GM21737 (cell line): ENCODE data around the gene UQCC5.

Experiments
- ATAC-seq: cut with Tn5 transposase; IDR thresholded peaks from one replicate; pipeline ENCODE4 v1.9.1; 2021; ENCODE audit warnings: mild to moderate bottlenecking, moderate library complexity; ENCODE audit not compliant: unreplicated experiment

UQCC5 gene

DNA sequence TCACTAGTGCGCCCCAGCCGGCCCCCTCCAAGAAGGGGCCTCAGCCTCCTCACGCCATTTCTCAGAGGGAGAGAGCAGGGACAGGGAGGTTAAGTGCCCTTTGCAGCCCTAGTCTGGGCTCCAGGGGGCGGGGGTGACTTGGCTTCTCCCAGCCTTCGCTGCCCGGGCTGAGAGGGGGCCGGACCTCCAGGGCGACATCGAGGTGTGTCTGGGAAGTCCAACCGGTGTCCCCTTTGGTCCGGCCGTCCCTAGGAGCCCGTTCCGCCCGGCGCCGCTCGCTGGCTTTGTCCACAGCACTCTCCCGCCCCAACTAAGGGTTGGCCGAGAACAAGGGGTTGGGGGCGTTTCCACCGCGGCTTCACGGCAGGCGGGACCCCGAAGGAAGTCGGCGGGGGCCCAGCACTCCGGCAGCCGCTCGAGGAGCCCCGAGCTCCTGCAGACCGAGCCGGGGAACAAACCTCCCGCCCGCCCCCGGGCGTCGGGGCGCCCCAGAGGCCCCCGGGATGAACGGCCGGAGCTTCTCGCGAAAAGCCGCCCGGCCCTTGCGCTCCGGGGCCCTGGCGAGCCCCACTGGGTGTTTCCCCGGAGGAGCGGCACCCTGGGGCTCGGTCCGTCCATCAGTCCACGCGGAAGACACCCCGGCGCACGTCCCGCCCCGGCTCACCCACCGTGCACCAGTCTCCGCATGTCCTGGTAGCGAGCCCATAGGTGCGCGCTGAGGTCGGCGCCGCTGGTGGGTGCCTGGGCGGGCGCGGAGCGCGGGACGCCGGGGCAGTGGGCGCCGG lies 3.4 kb upstream of the UQCC5 start:
- ATAC-seq = no peak

DNA sequence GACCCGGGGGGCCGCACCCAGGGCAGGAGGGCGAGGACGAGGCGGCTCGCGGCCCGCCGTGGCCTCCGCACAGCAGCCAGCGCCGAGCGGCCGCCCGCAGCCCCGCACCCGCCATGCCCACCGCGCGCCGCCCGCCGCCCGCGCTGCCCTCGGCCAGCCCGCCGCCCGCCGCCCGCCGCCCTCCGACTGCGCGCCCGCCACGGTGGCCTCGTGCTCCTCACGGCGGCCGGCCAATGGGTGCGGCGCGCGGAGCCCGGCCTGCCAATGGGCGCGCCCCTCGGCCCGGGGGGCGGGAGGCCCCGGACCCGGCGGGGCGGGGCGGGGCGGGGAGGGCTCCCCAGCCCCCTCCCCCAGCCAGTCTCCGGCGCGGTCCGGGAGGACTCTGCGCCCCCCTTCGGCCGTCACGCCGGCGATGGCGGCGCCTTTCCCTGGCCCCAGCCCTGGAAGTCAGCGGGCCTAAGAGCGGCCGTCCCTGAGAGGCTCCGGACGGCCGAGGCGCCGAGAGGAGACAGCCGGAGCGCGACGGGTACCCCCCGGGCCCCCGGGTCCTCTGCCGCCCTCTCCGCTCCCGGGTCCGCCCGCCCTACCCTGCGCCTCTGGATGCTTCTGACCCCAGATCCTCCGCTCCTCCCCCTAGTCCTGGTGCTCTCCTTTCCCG lies 2.7 kb upstream of the UQCC5 start, which contains the start of gene NT5DC2:
NT5DC2 (minus strand) TSS at position 235 of the 658 bp plus-strand sequence; CDS start at position 115, 120 bp downstream.
- peak; percentile 32 for ATAC-seq

DNA sequence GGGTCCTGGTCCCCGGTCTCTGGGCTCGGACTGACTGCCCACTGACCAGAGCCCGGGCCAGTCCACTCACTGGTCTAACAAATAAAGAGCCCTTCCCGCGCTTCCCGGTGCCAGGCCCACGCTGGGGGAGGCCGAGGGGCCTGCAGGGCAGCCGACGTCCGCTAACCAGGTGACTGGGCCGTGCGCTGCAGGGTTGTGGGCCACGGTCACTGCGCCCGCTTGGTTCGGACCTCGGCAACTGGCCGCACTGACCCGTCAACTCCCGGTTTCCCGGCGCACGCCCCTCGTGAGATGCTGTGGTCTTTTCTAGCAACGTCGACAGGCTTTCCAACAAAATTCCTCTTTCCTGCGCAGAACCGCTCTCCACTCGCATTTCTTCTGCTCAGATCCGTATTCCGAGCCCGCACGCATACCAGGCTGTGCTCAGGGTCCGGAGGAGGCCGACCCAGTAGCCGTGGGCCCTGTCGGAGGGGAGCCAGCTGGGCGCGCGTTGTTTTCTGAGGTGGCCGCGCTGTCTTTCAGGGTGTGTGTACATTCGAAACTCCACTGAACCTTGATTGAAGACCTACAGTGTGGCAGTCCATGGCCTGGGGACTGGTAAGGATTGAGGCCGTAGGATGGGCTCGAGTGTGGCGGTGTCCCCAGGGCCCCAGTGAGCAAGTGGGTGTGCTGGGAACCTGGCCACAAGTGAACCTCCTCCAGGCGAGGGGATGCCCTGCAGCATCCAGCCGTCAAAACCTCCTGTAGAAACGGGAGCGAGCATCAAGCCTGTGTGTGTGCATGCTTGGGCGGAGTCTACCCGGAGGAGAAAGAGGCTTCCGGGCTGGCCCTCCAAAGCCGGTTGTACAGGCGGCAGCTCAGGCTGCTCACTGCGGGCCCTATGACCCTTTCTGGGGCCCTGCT lies 1.9 kb upstream of the UQCC5 start:
- no peak for ATAC-seq

DNA sequence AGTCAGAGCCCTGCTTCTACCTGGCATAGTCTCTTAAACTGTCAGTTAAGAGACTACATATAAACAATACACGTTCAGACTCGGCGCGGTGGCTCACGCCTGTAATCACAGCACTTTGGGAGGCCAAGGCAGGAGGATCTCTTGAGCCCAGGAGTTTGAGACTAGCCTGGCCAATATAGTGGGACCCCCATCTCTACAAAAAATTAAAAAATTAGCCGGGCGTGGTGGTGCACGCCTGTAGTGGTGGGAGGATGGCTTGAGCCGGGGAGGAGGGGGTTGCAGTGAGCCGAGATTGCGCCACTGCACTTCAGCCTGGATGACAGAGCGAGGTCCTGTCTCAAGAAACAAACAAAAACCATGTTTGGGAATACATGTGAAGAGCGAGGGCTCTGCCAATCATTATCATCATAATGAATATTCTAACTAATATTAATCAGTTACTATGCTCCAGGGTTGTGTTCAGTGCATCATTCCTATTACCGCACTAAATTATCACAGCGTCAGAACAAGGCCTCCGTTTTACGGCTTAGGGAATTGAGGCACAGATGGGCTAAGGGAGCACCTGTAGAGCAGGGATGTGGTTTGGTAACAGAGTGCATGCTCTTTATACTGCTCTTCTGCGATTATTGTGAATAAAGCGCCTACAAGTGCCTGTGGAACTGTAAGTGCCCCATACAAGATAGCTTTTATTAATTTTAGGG lies 844 bp upstream of the UQCC5 start:
- ATAC-seq = no peak

DNA sequence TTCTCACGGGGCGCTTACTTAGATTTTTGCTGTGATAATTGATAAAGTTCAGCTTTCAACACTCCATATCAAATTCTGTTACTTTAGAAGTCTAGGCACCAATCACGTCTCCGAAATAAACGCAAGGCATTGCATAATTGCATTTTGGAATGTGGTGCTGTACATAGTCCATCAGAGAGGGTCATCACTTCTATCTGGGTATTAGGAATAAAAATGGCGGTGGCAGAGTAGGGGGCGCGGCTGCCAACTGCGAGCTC lies 365 bp upstream of the UQCC5 start:
- ATAC-seq = no peak

DNA sequence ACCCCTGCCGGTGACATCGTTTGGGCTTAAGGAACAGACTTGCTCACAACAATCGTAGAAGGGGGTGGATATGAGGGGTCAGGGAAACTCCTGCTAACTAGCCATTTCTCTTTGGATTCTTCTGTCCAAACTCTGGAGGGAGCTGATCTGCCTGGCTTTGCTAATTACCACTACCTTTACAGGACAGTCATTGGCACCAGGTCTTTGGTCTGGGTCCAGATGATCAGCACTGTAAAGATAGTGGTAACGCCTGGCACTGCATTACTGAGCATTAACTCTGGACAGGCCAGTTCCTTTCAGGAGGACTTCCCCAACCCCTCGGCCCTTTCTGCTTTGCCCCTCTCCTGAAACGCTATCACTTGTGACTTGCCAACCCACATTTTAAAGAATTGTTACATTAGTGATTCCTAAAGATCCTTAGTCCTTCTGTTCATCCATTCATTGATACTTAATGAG lies 788 bp downstream of the UQCC5 start:
- no peak for ATAC-seq

DNA sequence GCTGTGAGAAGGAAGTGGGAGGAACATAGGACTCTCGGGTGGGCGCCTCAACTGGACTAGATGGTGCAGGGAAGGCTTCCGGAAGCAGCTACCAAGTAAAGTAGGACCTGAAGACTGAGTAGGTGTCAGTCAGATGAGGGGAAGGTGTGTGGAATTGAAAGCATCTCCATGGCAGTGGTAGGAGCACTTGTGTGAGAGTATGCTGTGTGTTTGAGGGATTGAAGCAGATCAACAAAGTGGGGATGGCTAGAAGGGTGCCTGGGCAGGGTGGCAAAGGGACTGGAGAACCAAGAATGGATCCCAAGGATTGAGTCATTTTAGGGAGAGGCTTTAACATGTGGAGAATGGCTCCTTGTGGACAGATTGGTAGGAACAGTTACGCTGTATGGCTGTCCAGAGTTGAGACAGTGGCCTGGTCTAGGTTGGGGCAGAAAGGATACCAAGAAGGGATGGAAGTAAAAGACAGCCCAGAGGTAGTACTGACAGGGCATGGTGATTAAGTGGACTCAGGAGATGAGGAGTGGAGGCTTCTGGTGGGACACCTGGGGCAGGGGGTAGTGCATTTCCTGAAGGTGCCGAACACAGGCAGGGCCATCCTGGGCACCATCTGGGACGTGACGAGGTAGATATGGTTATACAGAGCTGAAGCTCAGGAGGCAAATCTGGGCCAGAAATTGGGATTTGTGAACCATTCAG lies 1.5 kb downstream of the UQCC5 start:
- no peak for ATAC-seq

DNA sequence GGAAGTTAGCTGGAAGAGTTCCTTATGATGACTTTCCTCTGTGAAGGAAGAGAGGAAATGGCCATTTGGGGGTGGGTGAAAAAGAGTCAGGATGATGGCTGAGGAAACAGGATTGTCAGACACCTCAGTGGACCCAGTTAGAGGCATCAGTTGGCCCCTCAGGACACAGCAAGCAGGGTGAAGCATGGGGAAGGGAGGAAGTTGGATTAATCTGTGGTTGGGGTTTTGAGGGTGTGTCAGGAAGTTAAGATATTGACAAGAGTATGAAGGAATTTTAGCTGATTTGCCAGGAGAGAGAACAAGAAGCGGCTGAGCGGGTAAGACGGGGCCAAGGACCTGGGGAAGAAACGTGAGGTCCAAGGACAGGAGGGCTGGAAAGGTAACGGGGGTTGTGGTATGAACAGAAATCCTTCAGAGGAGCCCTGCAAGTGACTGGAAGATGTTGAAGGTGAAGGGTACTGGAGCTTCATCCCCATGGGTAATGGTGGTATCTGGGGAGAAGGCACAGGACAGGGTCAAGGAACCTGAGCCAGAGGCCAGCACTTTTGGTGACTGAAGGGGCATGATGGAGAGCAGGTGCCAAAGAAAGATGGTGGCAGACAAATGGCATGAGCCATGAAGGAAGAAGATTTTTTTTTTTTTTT lies 2.7 kb downstream of the UQCC5 start:
- no peak for ATAC-seq

DNA sequence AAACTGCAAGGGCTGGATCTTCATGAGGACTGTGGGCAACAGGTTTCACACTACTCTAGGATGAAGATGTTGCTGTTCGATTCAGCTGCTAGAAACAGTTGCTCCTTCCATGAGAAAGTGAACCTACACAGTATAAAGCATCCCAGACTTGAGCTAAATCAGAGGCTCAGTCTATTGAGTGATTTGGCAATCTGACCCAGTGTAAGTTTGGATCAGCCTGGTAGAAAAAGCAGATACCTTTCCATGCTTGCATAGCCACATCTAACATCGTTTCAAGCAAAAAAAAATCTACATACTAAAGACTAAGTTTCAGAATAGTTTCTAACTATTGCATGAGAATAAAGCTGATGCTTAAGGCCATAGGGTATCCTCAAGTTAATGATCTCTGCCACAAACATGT lies 4.6 kb downstream of the UQCC5 start:
- ATAC-seq = no peak

DNA sequence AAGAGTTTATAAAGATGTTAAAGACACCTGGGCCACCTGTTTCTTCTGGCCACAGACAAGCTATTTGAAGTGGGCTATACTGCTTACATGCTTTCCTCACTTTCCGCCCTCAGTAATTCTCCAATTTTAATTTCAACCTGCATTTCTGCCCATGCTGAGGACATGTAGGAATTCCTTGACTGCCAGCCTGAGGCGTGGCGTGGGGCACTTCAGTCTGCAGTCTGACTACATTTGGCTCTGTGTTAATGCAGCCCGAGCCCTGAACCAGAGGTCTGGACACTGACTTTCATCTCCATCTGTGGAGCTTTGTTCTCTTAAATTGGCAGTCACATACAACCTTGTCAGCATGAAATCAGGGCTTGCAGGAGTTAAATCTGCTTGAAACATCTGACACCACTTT lies 8.5 kb downstream of the UQCC5 start:
- no peak for ATAC-seq

DNA sequence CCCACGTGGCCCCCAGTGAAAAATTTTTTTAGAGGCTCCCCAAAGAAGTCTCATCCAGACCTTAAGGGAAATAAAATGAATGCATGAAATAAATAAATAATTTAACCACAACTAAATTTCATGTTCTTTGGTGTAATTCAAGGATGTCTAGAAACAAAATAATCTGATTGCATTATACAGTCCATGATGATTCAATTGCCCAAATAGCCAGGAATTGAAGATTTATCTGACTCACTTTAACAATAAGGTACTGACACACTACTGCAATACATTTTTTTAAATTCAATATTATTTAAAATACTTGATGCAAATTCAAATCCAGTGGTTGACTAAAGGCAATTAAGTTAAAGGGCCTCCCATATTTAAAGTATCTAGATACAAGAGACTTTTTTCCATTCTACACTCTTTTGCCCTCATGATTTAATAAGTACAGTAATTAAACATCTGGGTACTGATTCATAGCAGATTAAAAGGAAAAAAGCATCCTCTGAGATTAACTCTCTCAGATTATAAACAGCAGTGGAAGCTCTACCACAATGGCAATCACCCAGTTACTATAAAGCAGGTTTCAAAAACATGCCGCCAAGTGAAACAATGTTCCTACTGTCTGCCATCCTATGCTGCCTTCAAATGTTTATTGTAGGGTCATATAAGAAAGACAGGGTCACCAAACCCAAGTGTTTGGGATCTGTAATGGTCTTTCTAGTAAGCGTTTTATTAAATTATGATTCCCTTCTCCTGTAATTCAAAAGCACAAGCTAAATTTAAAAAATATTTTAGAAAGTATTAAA lies 9.9 kb downstream of the UQCC5 start:
- no peak for ATAC-seq

DNA sequence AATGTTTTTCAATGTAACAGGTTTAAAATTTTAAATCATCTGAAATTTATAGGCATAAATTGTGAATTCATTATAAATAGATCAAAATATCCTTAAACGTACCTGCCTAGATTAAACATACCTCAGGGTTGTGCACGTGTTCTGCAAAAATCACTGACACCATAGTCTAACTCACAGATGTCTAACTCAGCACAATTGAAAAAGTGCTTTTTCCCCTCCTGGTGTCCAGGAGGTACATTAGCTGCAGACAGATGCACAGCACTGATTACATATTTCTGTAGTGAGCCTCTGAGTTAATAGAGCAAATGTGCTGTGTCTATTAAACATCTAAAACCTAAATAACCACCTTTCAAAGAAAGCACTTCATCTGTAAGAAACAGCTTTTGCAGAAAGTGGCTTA lies 10.7 kb downstream of the UQCC5 start:
- no peak for ATAC-seq

DNA sequence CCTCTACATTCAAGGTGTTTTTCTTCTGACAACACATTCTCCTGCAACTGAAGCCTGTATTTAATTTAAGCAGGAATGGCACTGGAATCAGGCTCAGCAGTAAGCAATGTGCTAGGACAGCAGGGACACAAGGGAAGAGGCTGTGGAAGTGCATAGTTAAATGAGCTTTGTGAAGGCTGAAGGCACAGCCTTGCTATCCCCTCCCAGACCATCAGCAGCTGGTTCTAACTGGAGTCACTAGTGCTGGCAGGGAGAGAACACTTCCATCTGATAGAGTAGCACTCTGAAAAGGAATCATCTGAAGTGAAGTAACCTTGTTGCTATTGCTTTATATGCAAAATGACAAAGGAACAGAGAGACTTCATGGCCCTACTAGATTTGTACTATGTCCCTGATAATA lies 14.7 kb downstream of the UQCC5 start:
- no peak for ATAC-seq

DNA sequence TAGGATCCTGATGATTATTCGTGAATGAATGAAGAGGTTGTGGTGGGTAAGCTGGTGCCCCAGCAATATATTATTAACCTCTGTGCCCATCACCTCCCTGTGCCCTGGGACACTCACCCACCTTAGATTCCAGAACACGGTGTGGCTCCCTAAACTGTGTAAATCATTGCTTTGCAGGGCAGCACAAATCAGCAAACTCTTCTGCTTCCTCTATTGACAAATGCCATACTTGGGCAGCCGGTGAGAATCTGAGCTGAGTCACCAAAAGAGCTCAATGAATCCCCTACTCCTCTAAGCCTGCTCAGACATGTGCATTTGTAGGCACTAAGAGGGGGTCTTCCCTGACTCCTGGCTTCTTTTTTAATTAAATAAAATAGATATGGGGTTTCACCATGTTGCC lies 15.7 kb downstream of the UQCC5 start:
- ATAC-seq = no peak

DNA sequence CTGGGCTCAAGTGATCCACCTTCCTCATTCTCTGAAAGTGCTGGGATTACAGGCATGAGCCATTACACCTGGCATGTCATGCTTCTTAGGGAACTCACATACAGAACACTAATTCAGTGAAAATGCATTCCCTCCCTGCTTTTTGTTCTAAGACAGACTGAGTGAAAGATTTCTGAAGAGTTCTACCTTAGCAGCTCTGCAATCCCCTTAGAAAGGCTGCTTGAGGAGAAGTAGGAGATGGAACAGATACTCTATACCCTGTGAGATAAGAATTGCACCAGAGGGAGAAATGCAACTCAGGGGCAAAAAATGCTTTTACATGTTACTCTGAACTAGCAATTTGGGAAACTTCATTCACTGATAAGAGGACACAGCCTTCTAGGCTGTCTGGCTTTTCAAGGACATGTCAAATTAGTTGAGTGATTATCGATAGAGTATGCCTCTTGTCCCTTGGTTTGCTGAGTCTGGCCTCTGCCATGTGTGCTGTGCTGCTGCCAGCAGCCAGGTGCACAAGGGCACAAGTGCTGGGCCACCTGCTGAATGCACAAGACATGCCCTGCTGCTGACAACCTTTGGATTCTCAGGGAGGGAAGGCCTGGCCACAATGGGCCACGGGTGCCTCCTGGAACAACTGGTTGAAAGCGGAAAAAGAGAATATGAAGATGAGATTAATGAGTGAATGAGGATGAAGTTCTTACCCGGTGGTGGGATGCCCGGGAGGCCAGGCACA lies 17.8 kb downstream of the UQCC5 start:
- ATAC-seq = no peak

DNA sequence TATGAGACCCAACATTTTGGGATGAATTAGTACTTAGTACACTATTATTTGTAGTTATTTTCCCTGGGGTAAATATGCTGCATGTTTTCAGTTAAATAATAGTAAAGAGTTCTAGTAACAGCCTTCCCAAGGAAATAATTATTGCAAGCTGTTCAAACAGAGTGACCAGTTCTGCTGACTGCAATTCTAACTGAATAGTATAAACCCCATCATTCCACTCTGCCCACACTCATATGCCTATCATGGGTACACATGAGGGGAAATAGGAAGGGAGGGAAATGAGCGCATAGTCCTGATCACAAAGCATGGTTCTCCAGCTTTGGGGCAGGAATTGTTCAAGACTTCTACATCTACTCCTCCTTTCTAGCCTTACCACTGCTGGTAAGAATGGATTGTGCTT lies 18.7 kb downstream of the UQCC5 start:
- no peak for ATAC-seq

DNA sequence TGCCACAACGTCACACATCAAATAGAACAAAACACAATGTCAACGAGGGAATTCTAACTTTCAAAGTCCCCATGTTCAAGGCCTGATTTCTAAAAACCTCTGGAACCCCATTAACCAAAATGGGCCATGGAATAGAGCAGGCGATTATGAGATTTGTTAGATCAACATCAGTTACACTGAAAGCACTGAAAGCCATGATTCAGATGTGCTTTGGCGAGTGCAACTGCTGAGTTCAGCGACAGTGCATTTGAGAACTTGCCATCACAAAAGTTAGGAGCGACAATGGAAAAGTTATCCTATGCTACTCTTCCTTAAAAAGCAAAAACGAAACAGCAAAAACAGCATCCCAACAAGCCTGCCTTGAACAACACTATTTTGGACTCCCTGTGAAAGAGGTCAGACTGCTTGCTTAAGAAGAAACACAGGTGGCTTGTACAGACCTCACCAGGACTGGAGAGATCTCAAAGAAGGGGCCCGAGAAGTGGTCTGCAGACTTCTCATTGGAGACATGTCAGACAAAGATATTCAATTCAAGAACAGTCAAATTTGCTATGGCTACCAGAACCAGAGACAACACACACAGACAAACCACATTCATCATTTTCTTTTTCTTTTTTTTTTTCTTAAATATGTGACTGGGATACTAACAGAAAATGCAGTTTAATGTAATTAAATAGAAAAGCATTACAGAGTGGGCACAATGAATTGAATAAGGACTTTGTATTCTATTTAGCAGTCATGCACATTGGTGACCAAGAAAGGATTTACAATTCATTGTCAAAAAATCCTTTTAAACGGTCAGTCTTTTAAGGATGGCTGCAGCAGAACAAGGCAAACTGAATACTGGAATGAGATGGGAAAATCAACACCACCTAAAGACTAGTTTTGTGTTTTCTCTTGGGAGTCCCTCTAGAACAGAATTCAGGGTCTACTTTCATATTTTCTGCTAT lies 20.9 kb downstream of the UQCC5 start:
- no peak for ATAC-seq
